Mesenchymal stem cell (in vitro differentiated cells and primary cell): ENCODE measurements around the gene THADA.

Experiments
- DNase-seq: peaks from one replicate; pipeline ENCODE4 v3.0.0-alpha.2; 2013
- H2AFZ ChIP-seq: one replicate; pipeline ENCODE4 v1.6.1; 2013; ENCODE audit warnings: low read depth, mild to moderate bottlenecking, control low read depth, inconsistent platforms, low read length, moderate library complexity
- H2AK5ac ChIP-seq: 2 replicates; pipeline ENCODE4 v1.6.1; 2013; ENCODE audit warnings: low read length, moderate library complexity, mild to moderate bottlenecking, inconsistent platforms; ENCODE audit not compliant: severe bottlenecking
- H2BK120ac ChIP-seq: one replicate; pipeline ENCODE4 v1.6.1; 2013; ENCODE audit warnings: low read depth, mild to moderate bottlenecking, inconsistent platforms, low read length, moderate library complexity
- H2BK12ac ChIP-seq, 2 experiments: one replicate each; pipeline ENCODE4 v1.6.1; 2013; ENCODE audit warnings: inconsistent platforms in 2 of 2, low read length in 2 of 2, mild to moderate bottlenecking in 2 of 2, moderate library complexity in 2 of 2, control low read depth in 1 of 2
- H2BK15ac ChIP-seq: one replicate; pipeline ENCODE4 v1.6.1; 2013; ENCODE audit warnings: mild to moderate bottlenecking, low read depth, inconsistent platforms; ENCODE audit not compliant: poor library complexity, severe bottlenecking
- H2BK5ac ChIP-seq: 2 replicates; pipeline ENCODE4 v1.6.1; 2013; ENCODE audit warnings: low read depth, mild to moderate bottlenecking, low read length, control low read depth, inconsistent platforms; ENCODE audit not compliant: poor library complexity, severe bottlenecking
- H3K14ac ChIP-seq, 2 experiments: one replicate each; pipeline ENCODE4 v1.6.1; 2013; ENCODE audit warnings: inconsistent platforms in 2 of 2, low read length in 2 of 2, control low read depth in 1 of 2, mild to moderate bottlenecking in 1 of 2, moderate library complexity in 1 of 2
- H3K18ac ChIP-seq, 2 experiments: one replicate each; pipeline ENCODE4 v1.6.1; 2013; ENCODE audit warnings: inconsistent platforms in 2 of 2, low read length in 2 of 2, control low read depth in 1 of 2, low read depth in 1 of 2, mild to moderate bottlenecking in 1 of 2
- H3K23ac ChIP-seq, 2 experiments: one replicate each; pipeline ENCODE4 v1.6.1; 2013; ENCODE audit warnings: inconsistent platforms in 2 of 2, low read length in 2 of 2, mild to moderate bottlenecking in 2 of 2, moderate library complexity in 2 of 2, control low read depth in 1 of 2
- H3K27ac ChIP-seq: 2 replicates; pipeline ENCODE4 v1.5.1; 2013; ENCODE audit warnings: mild to moderate bottlenecking, moderate library complexity, low read length, control low read depth, inconsistent platforms; ENCODE audit not compliant: poor library complexity, severe bottlenecking
- H3K27me3 ChIP-seq, 2 experiments: 2 replicates each; pipeline versions ENCODE4 v1.6.1 to v1.7.0; 2013; ENCODE audit warnings: low read length in 2 of 2, mild to moderate bottlenecking in 2 of 2, moderate library complexity in 2 of 2, control low read depth in 1 of 2, inconsistent platforms in 1 of 2; ENCODE audit not compliant: control insufficient read depth in 1 of 2, insufficient read depth in 1 of 2
- H3K36me3 ChIP-seq, 2 experiments: 2 replicates each; pipeline versions ENCODE4 v1.6.1 to v1.7.0; 2013; ENCODE audit warnings: low read length in 2 of 2, control low read depth in 1 of 2, inconsistent platforms in 1 of 2, low read depth in 1 of 2, mild to moderate bottlenecking in 1 of 2; ENCODE audit not compliant: insufficient read depth in 2 of 2, control insufficient read depth in 1 of 2
- H3K4ac ChIP-seq, 2 experiments: one replicate each; pipeline ENCODE4 v1.6.1; 2013; ENCODE audit warnings: inconsistent platforms in 2 of 2, low read length in 2 of 2, mild to moderate bottlenecking in 2 of 2, moderate library complexity in 2 of 2, control low read depth in 1 of 2, low read depth in 1 of 2
- H3K4me1 ChIP-seq: 2 replicates; pipeline ENCODE4 v1.6.1; 2013; ENCODE audit warnings: low read depth, low read length, control low read depth; ENCODE audit not compliant: control insufficient read depth, insufficient read depth
- H3K4me2 ChIP-seq: 2 replicates; pipeline ENCODE4 v1.6.1; 2013; ENCODE audit warnings: low read length, mild to moderate bottlenecking, inconsistent platforms; ENCODE audit not compliant: poor library complexity, severe bottlenecking
- H3K4me3 ChIP-seq, 2 experiments: 2 replicates each; pipeline versions ENCODE4 v1.5.1 to v1.7.0; 2013; ENCODE audit warnings: low read length in 2 of 2, mild to moderate bottlenecking in 2 of 2, control low read depth in 1 of 2, low read depth in 1 of 2; ENCODE audit not compliant: insufficient read depth in 1 of 2
- H3K79me1 ChIP-seq: replicated peaks from 2 replicates; pipeline ENCODE4 v1.6.1; 2013; ENCODE audit warnings: mild to moderate bottlenecking, control low read depth, low read length, inconsistent platforms; ENCODE audit not compliant: poor library complexity, severe bottlenecking
- H3K9ac ChIP-seq: 2 replicates; pipeline ENCODE4 v1.7.0; 2013; ENCODE audit warnings: mild to moderate bottlenecking, low read length, moderate library complexity
- H3K9me3 ChIP-seq: 2 replicates; pipeline ENCODE4 v1.7.0; 2013; ENCODE audit warnings: mild to moderate bottlenecking, low read length; ENCODE audit not compliant: control insufficient read depth
- H4K8ac ChIP-seq: one replicate; pipeline ENCODE4 v1.6.1; 2013; ENCODE audit warnings: inconsistent platforms, mild to moderate bottlenecking, low read length, moderate library complexity
- H4K91ac ChIP-seq: one replicate; pipeline ENCODE4 v1.6.1; 2013; ENCODE audit warnings: mild to moderate bottlenecking, low read length, inconsistent platforms
- WGBS: methylation state at CpG from one replicate; pipeline ENCODE4 v1.1.7; 2013; ENCODE audit warnings: mixed read lengths; 5-methylcytosine and 5-hydroxymethylcytosine counted together

The THADA gene

GRCh38 chr2:43332653-43333052, 263.2 kb downstream of the THADA start:
- Histone ChIP-seq H3K9ac (peak overlapping the region; percentile 79), H3K36me3 (peaks cover 0 to 5% of the 10 kb centered on the region in 2 experiments), H3K23ac (no peak overlapping the region), H2BK12ac (peak overlapping the region in 1 of 2 experiments; percentile 71), H3K4me1 (peaks cover 6% of the 10 kb centered on the region), H3K9me3 (no peaks in the 10 kb centered on the region), H2AFZ (no peak overlapping the region), H3K14ac (no peak overlapping the region), H3K4me3 (no peak overlapping the region), H3K27me3 (no peaks in the 10 kb centered on the region), H2BK120ac (no peak overlapping the region), H3K4ac (no peak overlapping the region), H4K91ac (no peak overlapping the region), H3K79me1 (no peaks in the 10 kb centered on the region), H3K27ac (no peak overlapping the region), H2AK5ac (no peak overlapping the region), H3K18ac (no peak overlapping the region), H3K4me2 (no peak overlapping the region), H2BK15ac (no peak overlapping the region), H4K8ac (no peak overlapping the region), H2BK5ac (no peak overlapping the region)
- 21% methylated on average over 5 of the region's 5 CpGs for WGBS
- DNase-seq: no peak

GRCh38 chr2:43331422-43331821, 264.4 kb downstream of the THADA start:
- Histone ChIP-seq H2BK120ac (no peak overlapping the region), H4K91ac (no peak overlapping the region), H3K4me2 (no peak overlapping the region), H2BK5ac (no peak overlapping the region), H2BK12ac (peak overlapping the region in 1 of 2 experiments; percentile 59), H3K27me3 (no peaks in the 10 kb centered on the region), H2AFZ (no peak overlapping the region), H3K9me3 (no peaks in the 10 kb centered on the region), H3K23ac (no peak overlapping the region), H4K8ac (no peak overlapping the region), H2AK5ac (no peak overlapping the region), H3K4me3 (no peak overlapping the region), H3K79me1 (no peaks in the 10 kb centered on the region), H3K27ac (no peak overlapping the region), H3K36me3 (peaks cover 0 to 5% of the 10 kb centered on the region in 2 experiments), H3K14ac (no peak overlapping the region), H3K9ac (no peak overlapping the region), H2BK15ac (no peak overlapping the region), H3K4ac (peak overlapping the region in 1 of 2 experiments; percentile 30), H3K4me1 (peaks cover 6% of the 10 kb centered on the region), H3K18ac (peak overlapping the region in 1 of 2 experiments; percentile 25)
- DNase-seq: no peak
- 85% methylated on average over 1 of the region's 1 CpG for WGBS

- Histone ChIP-seq H2BK12ac (no peak overlapping the region), H3K23ac (no peak overlapping the region), H2BK5ac (no peak overlapping the region), H3K4me1 (peaks cover 6% of the 10 kb centered on the region), H4K8ac (no peak overlapping the region), H3K4me2 (no peak overlapping the region), H2AFZ (no peak overlapping the region), H3K9ac (no peak overlapping the region), H3K79me1 (peaks cover 2% of the 10 kb centered on the region), H4K91ac (no peak overlapping the region), H2BK120ac (no peak overlapping the region), H3K9me3 (peaks cover 5% of the 10 kb centered on the region), H3K4me3 (no peak overlapping the region), H3K27ac (no peak overlapping the region), H2AK5ac (no peak overlapping the region), H3K36me3 (peaks cover 0 to 5% of the 10 kb centered on the region in 2 experiments), H3K27me3 (no peaks in the 10 kb centered on the region), H3K14ac (no peak overlapping the region), H3K4ac (peak overlapping the region; percentile 10 to 11), H3K18ac (no peak overlapping the region), H2BK15ac (no peak overlapping the region)
- WGBS: 91% methylated on average over 5 of the region's 5 CpGs
- no peak for DNase-seq
These were observed 266.2 kb downstream of the THADA start for GRCh38 chr2:43329637-43330036.

- Histone ChIP-seq H3K4me3 (no peak overlapping the region), H2BK15ac (no peak overlapping the region), H3K9me3 (peaks cover 5% of the 10 kb centered on the region), H2AFZ (no peak overlapping the region), H3K4me2 (no peak overlapping the region), H4K8ac (no peak overlapping the region), H2AK5ac (no peak overlapping the region), H3K36me3 (peaks cover 0 to 5% of the 10 kb centered on the region in 2 experiments), H3K9ac (no peak overlapping the region), H3K79me1 (peaks cover 2% of the 10 kb centered on the region), H3K23ac (no peak overlapping the region), H2BK5ac (no peak overlapping the region), H3K27me3 (no peaks in the 10 kb centered on the region), H3K18ac (no peak overlapping the region), H3K4me1 (peaks cover 3% of the 10 kb centered on the region), H3K4ac (no peak overlapping the region), H3K14ac (no peak overlapping the region), H3K27ac (no peak overlapping the region), H2BK12ac (no peak overlapping the region), H4K91ac (no peak overlapping the region), H2BK120ac (no peak overlapping the region)
- 97% methylated on average over 3 of the region's 3 CpGs for WGBS
- DNase-seq: no peak
These were observed 267.0 kb downstream of the THADA start for GRCh38 chr2:43328832-43329231.
